Mesenchymal stem cell (in vitro differentiated cells and primary cell): ENCODE data around the gene LRCH4.

Experiments
- DNase-seq: peaks from one replicate; pipeline ENCODE4 v3.0.0-alpha.2; 2013
- H2AFZ ChIP-seq: one replicate; pipeline ENCODE4 v1.6.1; 2013; ENCODE audit warnings: low read depth, mild to moderate bottlenecking, control low read depth, inconsistent platforms, low read length, moderate library complexity
- H2AK5ac ChIP-seq: 2 replicates; pipeline ENCODE4 v1.6.1; 2013; ENCODE audit warnings: low read length, moderate library complexity, mild to moderate bottlenecking, inconsistent platforms; ENCODE audit not compliant: severe bottlenecking
- H2BK120ac ChIP-seq: one replicate; pipeline ENCODE4 v1.6.1; 2013; ENCODE audit warnings: low read depth, mild to moderate bottlenecking, inconsistent platforms, low read length, moderate library complexity
- H2BK12ac ChIP-seq, 2 experiments: one replicate each; pipeline ENCODE4 v1.6.1; 2013; ENCODE audit warnings: inconsistent platforms in 2 of 2, low read length in 2 of 2, mild to moderate bottlenecking in 2 of 2, moderate library complexity in 2 of 2, control low read depth in 1 of 2
- H2BK15ac ChIP-seq: one replicate; pipeline ENCODE4 v1.6.1; 2013; ENCODE audit warnings: mild to moderate bottlenecking, low read depth, inconsistent platforms; ENCODE audit not compliant: poor library complexity, severe bottlenecking
- H2BK5ac ChIP-seq: 2 replicates; pipeline ENCODE4 v1.6.1; 2013; ENCODE audit warnings: low read depth, mild to moderate bottlenecking, low read length, control low read depth, inconsistent platforms; ENCODE audit not compliant: poor library complexity, severe bottlenecking
- H3K14ac ChIP-seq, 2 experiments: one replicate each; pipeline ENCODE4 v1.6.1; 2013; ENCODE audit warnings: inconsistent platforms in 2 of 2, low read length in 2 of 2, control low read depth in 1 of 2, mild to moderate bottlenecking in 1 of 2, moderate library complexity in 1 of 2
- H3K18ac ChIP-seq, 2 experiments: one replicate each; pipeline ENCODE4 v1.6.1; 2013; ENCODE audit warnings: inconsistent platforms in 2 of 2, low read length in 2 of 2, control low read depth in 1 of 2, low read depth in 1 of 2, mild to moderate bottlenecking in 1 of 2
- H3K23ac ChIP-seq, 2 experiments: one replicate each; pipeline ENCODE4 v1.6.1; 2013; ENCODE audit warnings: inconsistent platforms in 2 of 2, low read length in 2 of 2, mild to moderate bottlenecking in 2 of 2, moderate library complexity in 2 of 2, control low read depth in 1 of 2
- H3K27ac ChIP-seq: 2 replicates; pipeline ENCODE4 v1.5.1; 2013; ENCODE audit warnings: mild to moderate bottlenecking, moderate library complexity, low read length, control low read depth, inconsistent platforms; ENCODE audit not compliant: poor library complexity, severe bottlenecking
- H3K27me3 ChIP-seq, 2 experiments: 2 replicates each; pipeline versions ENCODE4 v1.6.1 to v1.7.0; 2013; ENCODE audit warnings: low read length in 2 of 2, mild to moderate bottlenecking in 2 of 2, moderate library complexity in 2 of 2, control low read depth in 1 of 2, inconsistent platforms in 1 of 2; ENCODE audit not compliant: control insufficient read depth in 1 of 2, insufficient read depth in 1 of 2
- H3K36me3 ChIP-seq, 2 experiments: 2 replicates each; pipeline versions ENCODE4 v1.6.1 to v1.7.0; 2013; ENCODE audit warnings: low read length in 2 of 2, control low read depth in 1 of 2, inconsistent platforms in 1 of 2, low read depth in 1 of 2, mild to moderate bottlenecking in 1 of 2; ENCODE audit not compliant: insufficient read depth in 2 of 2, control insufficient read depth in 1 of 2
- H3K4ac ChIP-seq, 2 experiments: one replicate each; pipeline ENCODE4 v1.6.1; 2013; ENCODE audit warnings: inconsistent platforms in 2 of 2, low read length in 2 of 2, mild to moderate bottlenecking in 2 of 2, moderate library complexity in 2 of 2, control low read depth in 1 of 2, low read depth in 1 of 2
- H3K4me1 ChIP-seq: 2 replicates; pipeline ENCODE4 v1.6.1; 2013; ENCODE audit warnings: low read depth, low read length, control low read depth; ENCODE audit not compliant: control insufficient read depth, insufficient read depth
- H3K4me2 ChIP-seq: 2 replicates; pipeline ENCODE4 v1.6.1; 2013; ENCODE audit warnings: low read length, mild to moderate bottlenecking, inconsistent platforms; ENCODE audit not compliant: poor library complexity, severe bottlenecking
- H3K4me3 ChIP-seq, 2 experiments: 2 replicates each; pipeline versions ENCODE4 v1.5.1 to v1.7.0; 2013; ENCODE audit warnings: low read length in 2 of 2, mild to moderate bottlenecking in 2 of 2, control low read depth in 1 of 2, low read depth in 1 of 2; ENCODE audit not compliant: insufficient read depth in 1 of 2
- H3K79me1 ChIP-seq: replicated peaks from 2 replicates; pipeline ENCODE4 v1.6.1; 2013; ENCODE audit warnings: mild to moderate bottlenecking, control low read depth, low read length, inconsistent platforms; ENCODE audit not compliant: poor library complexity, severe bottlenecking
- H3K9ac ChIP-seq: 2 replicates; pipeline ENCODE4 v1.7.0; 2013; ENCODE audit warnings: mild to moderate bottlenecking, low read length, moderate library complexity
- H3K9me3 ChIP-seq: 2 replicates; pipeline ENCODE4 v1.7.0; 2013; ENCODE audit warnings: mild to moderate bottlenecking, low read length; ENCODE audit not compliant: control insufficient read depth
- H4K8ac ChIP-seq: one replicate; pipeline ENCODE4 v1.6.1; 2013; ENCODE audit warnings: inconsistent platforms, mild to moderate bottlenecking, low read length, moderate library complexity
- H4K91ac ChIP-seq: one replicate; pipeline ENCODE4 v1.6.1; 2013; ENCODE audit warnings: mild to moderate bottlenecking, low read length, inconsistent platforms
- WGBS: methylation state at CpG from one replicate; pipeline ENCODE4 v1.1.7; 2013; ENCODE audit warnings: mixed read lengths; 5-methylcytosine and 5-hydroxymethylcytosine counted together

The LRCH4 gene

DNA sequence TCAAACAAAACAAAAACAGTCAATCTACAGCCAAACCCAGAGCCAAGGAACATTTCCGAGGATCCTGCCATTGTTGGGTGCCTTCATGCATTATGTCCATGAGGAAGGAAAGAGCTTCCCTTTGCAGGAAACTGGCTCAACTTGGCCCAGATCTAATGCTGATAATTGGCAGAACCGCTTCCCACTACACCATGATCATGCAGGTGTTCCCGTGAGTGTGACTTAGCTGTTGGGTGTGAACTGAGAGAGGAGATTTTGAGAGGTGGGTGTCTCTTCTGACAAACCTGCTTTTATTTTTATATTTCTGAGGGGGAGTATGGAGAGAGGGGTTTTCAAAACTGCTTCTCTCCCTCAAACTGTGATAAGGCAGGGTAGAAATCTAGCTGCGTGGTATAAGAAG is 26.8 kb downstream of the LRCH4 start:
- no peak overlapping the region for H3K9ac ChIP-seq
- no peak overlapping the region for H2BK5ac ChIP-seq
- H3K79me1 ChIP-seq, result no peaks in the 10 kb centered on the region
- H2BK12ac ChIP-seq, result no peak overlapping the region
- H3K4me1 ChIP-seq, result peaks cover 2% of the 10 kb centered on the region
- no peak overlapping the region for H3K23ac ChIP-seq
- H2BK15ac ChIP-seq, result no peak overlapping the region
- WGBS, result 96% methylated on average over 4 of the region's 4 CpGs
- no peak overlapping the region for H4K8ac ChIP-seq
- H3K4me3 ChIP-seq, result no peak overlapping the region
- H3K14ac ChIP-seq, result no peak overlapping the region
- no peak overlapping the region for H2BK120ac ChIP-seq
- H3K9me3 ChIP-seq, result no peaks in the 10 kb centered on the region
- H3K27ac ChIP-seq, result no peak overlapping the region
- no peaks in the 10 kb centered on the region for H3K27me3 ChIP-seq
- no peak overlapping the region for H2AFZ ChIP-seq
- no peak overlapping the region for H3K4me2 ChIP-seq
- H3K36me3 ChIP-seq, result peaks cover 31 to 37% of the 10 kb centered on the region in 2 experiments
- DNase-seq, result no peak
- no peak overlapping the region for H3K4ac ChIP-seq
- H4K91ac ChIP-seq, result no peak overlapping the region
- H3K18ac ChIP-seq, result no peak overlapping the region
- H2AK5ac ChIP-seq, result no peak overlapping the region

- H3K4me1 ChIP-seq, result peaks cover 2% of the 10 kb centered on the region
- no peaks in the 10 kb centered on the region for H3K27me3 ChIP-seq
- H3K4me2 ChIP-seq, result no peak overlapping the region
- H3K4me3 ChIP-seq, result no peak overlapping the region
- 97% methylated on average over 4 of the region's 4 CpGs for WGBS
- H3K27ac ChIP-seq, result no peak overlapping the region
- H2BK120ac ChIP-seq, result no peak overlapping the region
- H3K9ac ChIP-seq, result peak overlapping the region; percentile 1
- H4K91ac ChIP-seq, result no peak overlapping the region
- H3K4ac ChIP-seq, result no peak overlapping the region
- no peak overlapping the region for H2BK5ac ChIP-seq
- H3K79me1 ChIP-seq, result no peaks in the 10 kb centered on the region
- H3K9me3 ChIP-seq, result no peaks in the 10 kb centered on the region
- H4K8ac ChIP-seq, result no peak overlapping the region
- H2AFZ ChIP-seq, result no peak overlapping the region
- no peak for DNase-seq
- H3K14ac ChIP-seq, result no peak overlapping the region
- no peak overlapping the region for H2AK5ac ChIP-seq
- H3K36me3 ChIP-seq, result peaks cover 32 to 44% of the 10 kb centered on the region in 2 experiments
- no peak overlapping the region for H2BK15ac ChIP-seq
- no peak overlapping the region for H3K23ac ChIP-seq
- no peak overlapping the region for H2BK12ac ChIP-seq
- H3K18ac ChIP-seq, result no peak overlapping the region
Observed at GRCh38 chr7:100556541-100556940, 29.4 kb downstream of the LRCH4 start.

DNA sequence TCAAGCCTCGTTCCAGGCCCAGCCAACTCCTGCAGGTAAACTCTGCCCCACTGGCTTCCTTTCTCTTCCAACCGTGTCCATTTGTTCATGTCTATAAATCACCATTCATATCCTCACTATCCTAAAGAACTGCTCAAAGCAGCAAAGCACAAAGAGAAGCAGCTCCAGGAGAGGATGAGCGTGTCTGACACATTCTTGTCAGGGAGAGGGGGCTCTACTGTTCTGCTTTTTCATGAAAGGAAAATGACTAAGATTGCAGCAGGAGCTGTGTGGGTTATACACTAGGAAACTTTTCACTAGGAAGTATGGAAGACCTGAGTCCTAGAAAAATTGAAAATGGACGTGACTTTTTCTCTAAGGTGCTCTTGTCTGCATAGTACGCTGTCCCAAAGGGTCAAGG is 30.2 kb downstream of the LRCH4 start:
- Histone ChIP-seq H3K4me2 (no peak overlapping the region), H3K14ac (no peak overlapping the region), H2BK12ac (no peak overlapping the region), H2AK5ac (no peak overlapping the region), H4K8ac (no peak overlapping the region), H4K91ac (no peak overlapping the region), H3K79me1 (no peaks in the 10 kb centered on the region), H3K4me3 (no peak overlapping the region), H2AFZ (no peak overlapping the region), H3K4ac (no peak overlapping the region), H2BK15ac (no peak overlapping the region), H3K36me3 (peaks cover 30 to 46% of the 10 kb centered on the region in 2 experiments), H2BK120ac (no peak overlapping the region), H3K9me3 (no peaks in the 10 kb centered on the region), H3K23ac (no peak overlapping the region), H3K9ac (no peak overlapping the region), H2BK5ac (no peak overlapping the region), H3K4me1 (peaks cover 2% of the 10 kb centered on the region), H3K27ac (no peak overlapping the region), H3K18ac (no peak overlapping the region), H3K27me3 (no peaks in the 10 kb centered on the region)
- no peak for DNase-seq
- WGBS, result 84% methylated on average over 5 of the region's 5 CpGs

DNA sequence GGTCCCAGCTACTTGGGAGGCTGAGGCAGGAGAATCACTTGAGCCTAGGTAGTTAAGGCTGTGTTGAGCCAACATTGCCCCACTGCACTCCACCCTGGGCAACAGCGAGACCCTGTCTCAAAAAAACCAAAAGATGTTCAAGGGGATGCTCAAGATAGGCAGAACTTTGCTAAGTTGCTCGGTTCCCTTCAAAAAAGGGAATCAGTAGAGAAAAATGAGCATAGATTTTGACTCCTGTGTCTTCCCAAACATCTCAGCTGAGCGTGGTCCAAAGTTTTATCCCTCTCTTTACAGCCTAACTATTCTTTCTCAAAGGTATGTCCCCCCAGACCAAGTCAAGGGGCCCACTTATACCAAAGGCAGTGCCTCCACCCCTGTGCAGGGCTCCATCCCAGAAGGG is 32.9 kb downstream of the LRCH4 start:
- WGBS, result 96% methylated on average over 3 of the region's 3 CpGs
- Histone ChIP-seq H2BK5ac (no peak overlapping the region), H3K14ac (no peak overlapping the region), H3K4me2 (no peak overlapping the region), H3K4me1 (peaks cover 2% of the 10 kb centered on the region), H3K27ac (no peak overlapping the region), H3K18ac (no peak overlapping the region), H3K4ac (no peak overlapping the region), H3K27me3 (no peaks in the 10 kb centered on the region), H3K23ac (no peak overlapping the region), H3K9ac (no peak overlapping the region), H2BK12ac (no peak overlapping the region), H2AK5ac (no peak overlapping the region), H3K4me3 (no peak overlapping the region), H2BK15ac (no peak overlapping the region), H2AFZ (no peak overlapping the region), H2BK120ac (no peak overlapping the region), H4K8ac (no peak overlapping the region), H4K91ac (no peak overlapping the region), H3K36me3 (peaks cover 33 to 51% of the 10 kb centered on the region in 2 experiments), H3K79me1 (peaks cover 11% of the 10 kb centered on the region), H3K9me3 (no peaks in the 10 kb centered on the region)
- DNase-seq, result no peak
